HEK293 (cell line): ENCODE measurements around the gene RIPK4.

Experiments used
- CTCF ChIA-PET: fragments of 350-600 bp; formaldehyde crosslinking; extraction: SDS; loops from one replicate; lab custom pipeline; 2021; ENCODE audit warnings: antibody characterized with exemption; lab: Yijun Ruan, JAX
- POLR2A ChIA-PET: fragments of 300-600 bp; formaldehyde crosslinking; extraction: SDS; loops from one replicate; lab custom pipeline; 2020; ENCODE audit warnings: antibody characterized with exemption, inconsistent platforms; lab: Yijun Ruan, JAX
- H3K27ac ChIP-seq: fragments of 200-500 bp; sonication (Bioruptor generic); 2 replicates; pipeline ENCODE4 v1.5.1; 2014; ENCODE audit warnings: low read depth, low read length, control low read depth, inconsistent platforms; ENCODE audit errors: extremely low read depth
- H3K36me3 ChIP-seq, 2 experiments: fragments of 200-500 bp in 1 of 2; sonication (Bioruptor generic) in 1 of 2; 1 replicate in 1 of 2; 2 replicates in 1 of 2; pipeline ENCODE4 v1.5.1; 2014 to 2017; ENCODE audit warnings: inconsistent platforms in 2 of 2, low read length in 2 of 2; ENCODE audit not compliant: control insufficient read depth in 2 of 2, insufficient read depth in 1 of 2
- H3K4me1 ChIP-seq: fragments of 200-500 bp; sonication (Bioruptor generic); 2 replicates; pipeline ENCODE4 v1.5.1; 2014; ENCODE audit warnings: mild to moderate bottlenecking, low read length, inconsistent platforms; ENCODE audit not compliant: control insufficient read depth, insufficient read depth
- H3K4me3 ChIP-seq: 2 replicates; pipeline ENCODE4 v1.5.1; 2011; ENCODE audit warnings: low read depth, mild to moderate bottlenecking, control low read depth, low read length, moderate library complexity
- H3K9me3 ChIP-seq: fragments of 200-500 bp; sonication (Bioruptor generic); 2 replicates; pipeline ENCODE4 v1.5.1; 2014; ENCODE audit warnings: low read depth, low read length, inconsistent platforms; ENCODE audit not compliant: control insufficient read depth, insufficient read depth
- GLIS2 ChIP-seq: fragments of 450-650 bp; formaldehyde crosslinking; IDR thresholded peaks from 2 replicates; pipeline ENCODE4 v1.5.1; 2016; ENCODE audit warnings: missing biosample characterization, missing genetic modification characterization
- KLF10 ChIP-seq: fragments of 450-650 bp; IDR thresholded peaks from 2 replicates; pipeline ENCODE4 v1.5.1; 2018; ENCODE audit warnings: missing biosample characterization, mild to moderate bottlenecking, missing genetic modification characterization
- PATZ1 ChIP-seq: fragments of 450-650 bp; formaldehyde crosslinking; IDR thresholded peaks from 2 replicates; pipeline ENCODE4 v1.5.1; 2016; ENCODE audit warnings: missing biosample characterization, missing genetic modification characterization
- ZBTB11 ChIP-seq: fragments of 450-650 bp; formaldehyde crosslinking; conservative IDR thresholded peaks from 2 replicates; pipeline ENCODE4 v1.5.1; 2016; ENCODE audit warnings: low read depth, missing biosample characterization, missing genetic modification characterization
- ZNF184 ChIP-seq: fragments of 450-650 bp; IDR thresholded peaks from 2 replicates; pipeline ENCODE4 v1.5.1; 2018; ENCODE audit warnings: missing biosample characterization, mild to moderate bottlenecking, missing genetic modification characterization
- ZNF366 ChIP-seq: fragments of 450-650 bp; formaldehyde crosslinking; conservative IDR thresholded peaks from 2 replicates; pipeline ENCODE4 v1.5.1; 2016; ENCODE audit warnings: missing biosample characterization, missing genetic modification characterization
- ZNF423 ChIP-seq: fragments of 450-650 bp; formaldehyde crosslinking; IDR thresholded peaks from 2 replicates; pipeline ENCODE4 v1.5.1; 2016; ENCODE audit warnings: missing biosample characterization, missing genetic modification characterization
- ZNF600 ChIP-seq: fragments of 450-650 bp; formaldehyde crosslinking; IDR thresholded peaks from 2 replicates; pipeline ENCODE4 v1.5.1; 2016; ENCODE audit warnings: missing biosample characterization, missing genetic modification characterization
- ZNF623 ChIP-seq: fragments of 450-650 bp; formaldehyde crosslinking; IDR thresholded peaks from 2 replicates; pipeline ENCODE4 v1.5.1; 2016; ENCODE audit warnings: missing biosample characterization, missing genetic modification characterization
- ZNF768 ChIP-seq: fragments of 450-650 bp; formaldehyde crosslinking; IDR thresholded peaks from 2 replicates; pipeline ENCODE4 v1.5.1; 2018; ENCODE audit warnings: missing biosample characterization, mild to moderate bottlenecking, missing genetic modification characterization
- ZSCAN16 ChIP-seq: fragments of 450-650 bp; formaldehyde crosslinking; IDR thresholded peaks from 2 replicates; pipeline ENCODE4 v1.5.1; 2016; ENCODE audit warnings: missing biosample characterization, missing genetic modification characterization
- ZSCAN23 ChIP-seq: fragments of 450-650 bp; formaldehyde crosslinking; IDR thresholded peaks from 2 replicates; pipeline ENCODE4 v1.5.1; 2016; ENCODE audit warnings: missing biosample characterization, missing genetic modification characterization
- TF ChIP-seq, protein P1 (sequence below): sonication (generic); formaldehyde crosslinking; IDR thresholded peaks from 2 replicates; pipeline ENCODE4 v1.8.1; 2022; ENCODE audit warnings: mild to moderate bottlenecking, moderate library complexity, missing genetic modification reagents
- TF ChIP-seq, protein P2 (sequence below): fragments of 450-650 bp; formaldehyde crosslinking; IDR thresholded peaks from 2 replicates; pipeline ENCODE4 v1.5.1; 2016; ENCODE audit warnings: missing biosample characterization, missing genetic modification characterization, low read depth
- TF ChIP-seq, protein P3 (sequence below): fragments of 450-650 bp; formaldehyde crosslinking; IDR thresholded peaks from 2 replicates; pipeline ENCODE4 v1.5.1; 2017; ENCODE audit warnings: missing biosample characterization, missing genetic modification characterization

Gene RIPK4

DNA sequence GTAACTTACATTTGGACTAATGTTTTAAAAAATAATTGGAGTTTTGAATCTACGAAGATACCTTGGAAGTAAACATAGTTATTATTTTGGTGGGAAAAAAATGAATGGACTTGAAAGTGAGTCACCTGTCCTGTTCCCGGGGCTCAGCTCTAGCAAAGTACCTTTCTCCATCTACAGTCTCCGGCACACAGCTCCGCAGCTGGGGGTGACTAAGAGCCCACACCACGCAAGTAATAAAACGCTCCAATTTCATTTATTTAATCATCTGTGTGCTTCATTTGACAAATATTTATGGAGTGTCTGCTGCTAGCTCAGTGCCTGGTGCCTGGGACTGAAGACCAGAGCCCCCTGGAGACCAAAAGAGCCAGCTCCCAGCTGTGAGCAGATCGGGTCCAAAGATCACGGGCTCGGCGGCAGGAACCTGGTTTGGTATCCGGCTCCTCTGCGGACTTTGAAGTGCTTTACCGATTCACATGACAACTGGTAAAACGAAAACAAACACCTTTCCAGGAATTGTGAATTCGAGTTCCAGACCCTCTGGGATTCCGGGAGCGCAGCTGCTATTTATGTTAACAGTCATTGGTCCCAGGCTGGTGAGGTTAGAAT, 1.7 kb upstream of the RIPK4 start (continued):
- TF ChIP-seq, protein P1, sequence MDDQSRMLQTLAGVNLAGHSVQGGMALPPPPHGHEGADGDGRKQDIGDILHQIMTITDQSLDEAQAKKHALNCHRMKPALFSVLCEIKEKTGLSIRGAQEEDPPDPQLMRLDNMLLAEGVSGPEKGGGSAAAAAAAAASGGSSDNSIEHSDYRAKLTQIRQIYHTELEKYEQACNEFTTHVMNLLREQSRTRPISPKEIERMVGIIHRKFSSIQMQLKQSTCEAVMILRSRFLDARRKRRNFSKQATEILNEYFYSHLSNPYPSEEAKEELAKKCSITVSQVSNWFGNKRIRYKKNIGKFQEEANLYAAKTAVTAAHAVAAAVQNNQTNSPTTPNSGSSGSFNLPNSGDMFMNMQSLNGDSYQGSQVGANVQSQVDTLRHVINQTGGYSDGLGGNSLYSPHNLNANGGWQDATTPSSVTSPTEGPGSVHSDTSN: no peak
- TF ChIP-seq ZSCAN23 (tag by site-specific recombination) (peak; percentile 64; the same call in 1 of the 2 replicates), ZNF623 (no peak), ZNF366 (tag by site-specific recombination) (0 out of 2 replicates have a peak, but pooled peaks have one; percentile 44), KLF10 (tag by site-specific recombination) (peak; percentile 67; the same call in 1 of the 2 replicates)
- TF ChIP-seq, protein P2, sequence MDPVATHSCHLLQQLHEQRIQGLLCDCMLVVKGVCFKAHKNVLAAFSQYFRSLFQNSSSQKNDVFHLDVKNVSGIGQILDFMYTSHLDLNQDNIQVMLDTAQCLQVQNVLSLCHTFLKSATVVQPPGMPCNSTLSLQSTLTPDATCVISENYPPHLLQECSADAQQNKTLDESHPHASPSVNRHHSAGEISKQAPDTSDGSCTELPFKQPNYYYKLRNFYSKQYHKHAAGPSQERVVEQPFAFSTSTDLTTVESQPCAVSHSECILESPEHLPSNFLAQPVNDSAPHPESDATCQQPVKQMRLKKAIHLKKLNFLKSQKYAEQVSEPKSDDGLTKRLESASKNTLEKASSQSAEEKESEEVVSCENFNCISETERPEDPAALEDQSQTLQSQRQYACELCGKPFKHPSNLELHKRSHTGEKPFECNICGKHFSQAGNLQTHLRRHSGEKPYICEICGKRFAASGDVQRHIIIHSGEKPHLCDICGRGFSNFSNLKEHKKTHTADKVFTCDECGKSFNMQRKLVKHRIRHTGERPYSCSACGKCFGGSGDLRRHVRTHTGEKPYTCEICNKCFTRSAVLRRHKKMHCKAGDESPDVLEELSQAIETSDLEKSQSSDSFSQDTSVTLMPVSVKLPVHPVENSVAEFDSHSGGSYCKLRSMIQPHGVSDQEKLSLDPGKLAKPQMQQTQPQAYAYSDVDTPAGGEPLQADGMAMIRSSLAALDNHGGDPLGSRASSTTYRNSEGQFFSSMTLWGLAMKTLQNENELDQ (tag by site-specific recombination): no peak

DNA sequence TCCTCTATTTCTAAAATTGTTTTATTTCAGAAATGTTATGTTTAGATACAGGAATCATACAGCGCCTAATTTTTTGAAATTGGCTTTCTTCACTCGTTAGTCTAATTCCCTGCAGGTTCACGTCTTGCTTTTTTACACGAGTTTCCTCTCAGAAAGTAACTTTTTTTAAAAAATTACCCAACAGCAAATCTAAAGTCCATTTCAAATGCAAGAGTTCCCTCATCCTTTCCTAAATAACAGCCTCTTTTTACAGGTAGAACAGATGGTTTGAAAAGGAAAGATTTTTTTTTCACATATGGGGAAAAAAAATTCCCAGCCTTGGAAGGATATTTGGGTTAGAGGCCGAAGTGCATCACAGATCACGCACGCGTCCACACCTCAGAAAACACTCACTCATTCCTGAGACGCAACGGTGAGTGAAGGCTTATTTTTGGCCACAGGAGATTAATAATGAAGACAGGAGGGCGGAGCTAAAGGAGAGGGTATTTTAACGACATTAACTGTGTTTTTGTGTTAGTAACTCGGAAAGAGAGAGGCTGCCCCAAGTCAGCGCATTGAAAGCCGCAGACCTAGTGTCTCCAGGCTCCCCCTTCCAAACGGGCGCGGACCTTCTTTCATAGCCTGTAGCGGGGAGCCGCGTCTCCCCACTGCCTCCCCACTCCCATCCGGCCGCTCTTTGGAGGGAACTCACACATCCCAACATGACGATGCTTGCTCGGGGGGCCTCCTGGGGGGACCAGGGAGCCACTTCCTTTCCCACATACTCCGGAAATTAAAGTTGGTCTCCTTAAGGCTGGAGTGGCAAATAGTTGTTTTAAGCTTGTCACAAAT, 969 bp upstream of the RIPK4 start:
- Histone ChIP-seq H3K4me1 (peaks cover 31% of the 10 kb centered on the region), H3K27ac (no peak overlapping the region; the same call in 1 of the 2 replicates)
- TF ChIP-seq ZNF184 (peak; percentile 10; the same call in 1 of the 2 replicates), PATZ1 (tag by site-specific recombination) (peak; percentile 82), ZNF768 (tag by site-specific recombination) (no peak), ZBTB11 (tag by site-specific recombination) (0 out of 2 replicates have a peak, but pooled peaks have one; percentile 37), ZSCAN16 (tag by site-specific recombination) (no peak), GLIS2 (peak; percentile 68), ZNF600 (tag by site-specific recombination) (peak; percentile 19; the same call in 1 of the 2 replicates), ZNF423 (tag by site-specific recombination) (0 out of 2 replicates have a peak, but pooled peaks have one; percentile 20)
- TF ChIP-seq, protein P3, sequence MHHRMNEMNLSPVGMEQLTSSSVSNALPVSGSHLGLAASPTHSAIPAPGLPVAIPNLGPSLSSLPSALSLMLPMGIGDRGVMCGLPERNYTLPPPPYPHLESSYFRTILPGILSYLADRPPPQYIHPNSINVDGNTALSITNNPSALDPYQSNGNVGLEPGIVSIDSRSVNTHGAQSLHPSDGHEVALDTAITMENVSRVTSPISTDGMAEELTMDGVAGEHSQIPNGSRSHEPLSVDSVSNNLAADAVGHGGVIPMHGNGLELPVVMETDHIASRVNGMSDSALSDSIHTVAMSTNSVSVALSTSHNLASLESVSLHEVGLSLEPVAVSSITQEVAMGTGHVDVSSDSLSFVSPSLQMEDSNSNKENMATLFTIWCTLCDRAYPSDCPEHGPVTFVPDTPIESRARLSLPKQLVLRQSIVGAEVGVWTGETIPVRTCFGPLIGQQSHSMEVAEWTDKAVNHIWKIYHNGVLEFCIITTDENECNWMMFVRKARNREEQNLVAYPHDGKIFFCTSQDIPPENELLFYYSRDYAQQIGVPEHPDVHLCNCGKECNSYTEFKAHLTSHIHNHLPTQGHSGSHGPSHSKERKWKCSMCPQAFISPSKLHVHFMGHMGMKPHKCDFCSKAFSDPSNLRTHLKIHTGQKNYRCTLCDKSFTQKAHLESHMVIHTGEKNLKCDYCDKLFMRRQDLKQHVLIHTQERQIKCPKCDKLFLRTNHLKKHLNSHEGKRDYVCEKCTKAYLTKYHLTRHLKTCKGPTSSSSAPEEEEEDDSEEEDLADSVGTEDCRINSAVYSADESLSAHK (tag by site-specific recombination): peak; percentile 33

More for the DNA sequence above, 969 bp upstream of the RIPK4 start:
- Histone ChIP-seq H3K36me3 (no peaks in the 10 kb centered on the region), H3K9me3 (no peaks in the 10 kb centered on the region), H3K4me3 (peak overlapping the region; percentile 19)
- ChIA-PET CTCF (interaction anchor here (0.6 to 3.1 kb wide), 13 partner anchors 9 to 156 kb away, joined by 3 to 25 read pairs (median 5); no protein-coding TSS in a partner anchor), POLR2A (interaction anchor here (0.6 to 2.1 kb wide), 11 partner anchors 9 to 155 kb away, joined by 3 to 11 read pairs (median 4); no protein-coding TSS in a partner anchor)
